ENCODE results near the gene MYO15B.

- TF ChIP-seq CTCF (conservative IDR thresholded peaks at IDR 0.05; ENCODE audit: low read depth, low read length) (no peak), ELK1 (IDR thresholded peaks at IDR 0.05; ENCODE audit: borderline replicate concordance, low read depth, low read length) (no peak), FOS (IDR thresholded peaks at IDR 0.05; ENCODE audit: low read depth, low read length) (no peak), POLR2A (IDR thresholded peaks at IDR 0.05; ENCODE audit: low read depth, low read length) (no peak), MXI1 (IDR thresholded peaks at IDR 0.05; ENCODE audit: borderline replicate concordance, low read depth, low read length) (no peak), CEBPB (IDR thresholded peaks at IDR 0.05; ENCODE audit: low read depth, low read length) (no peak), RAD21 (IDR thresholded peaks at IDR 0.05; ENCODE audit: low read length) (no peak), RFX5 (IDR thresholded peaks at IDR 0.05; ENCODE audit: low read depth, low read length) (no peak), CHD1 (IDR thresholded peaks at IDR 0.05; ENCODE audit: low read depth, low read length) (no peak), BHLHE40 (IDR thresholded peaks at IDR 0.05; ENCODE audit: low read depth, low read length) (no peak), USF2 (IDR thresholded peaks at IDR 0.05; ENCODE audit: low read depth, low read length) (no peak), RCOR1 (IDR thresholded peaks at IDR 0.05; ENCODE audit: insufficient replicate concordance, low read length) (no peak), SMC3 (IDR thresholded peaks at IDR 0.05; ENCODE audit: low read depth, low read length) (no peak)
Observed at GRCh38 chr17:75649687-75650086, 62.1 kb downstream of the MYO15B start.

Measured in IMR-90 (cell line).